Ishikawa (cell line): Measurements from ENCODE around the gene DCLK1.

Experiments
- CEBPB ChIP-seq: IDR thresholded peaks from 2 replicates; pipeline ENCODE4 v1.6.1; 2012
- CREB1 ChIP-seq: IDR thresholded peaks from 2 replicates; pipeline ENCODE4 v1.6.1; 2012; ENCODE audit warnings: low read depth
- EGR1 ChIP-seq: IDR thresholded peaks from 2 replicates; pipeline ENCODE4 v1.6.1; 2012
- EP300 ChIP-seq: IDR thresholded peaks from 2 replicates; pipeline ENCODE4 v1.6.1; 2012; ENCODE audit warnings: borderline replicate concordance
- FOXM1 ChIP-seq: IDR thresholded peaks from 2 replicates; pipeline ENCODE4 v1.6.1; 2012; ENCODE audit warnings: low read depth, borderline replicate concordance
- NFIC ChIP-seq: IDR thresholded peaks from 2 replicates; pipeline ENCODE4 v1.6.1; 2012
- RAD21 ChIP-seq: IDR thresholded peaks from 2 replicates; pipeline ENCODE4 v1.6.1; 2012; ENCODE audit warnings: low read depth
- REST ChIP-seq: IDR thresholded peaks from 2 replicates; pipeline ENCODE4 v1.6.1; 2012; ENCODE audit warnings: low read depth, mild to moderate bottlenecking
- TCF12 ChIP-seq: IDR thresholded peaks from 2 replicates; pipeline ENCODE4 v1.6.1; 2012; ENCODE audit warnings: low read depth
- TEAD4 ChIP-seq: IDR thresholded peaks from 2 replicates; pipeline ENCODE4 v1.6.1; 2012
- USF1 ChIP-seq: IDR thresholded peaks from 2 replicates; pipeline ENCODE4 v1.6.1; 2012
- YY1 ChIP-seq: IDR thresholded peaks from 2 replicates; pipeline ENCODE4 v1.6.1; 2012; ENCODE audit warnings: low read depth
- ZBTB7A ChIP-seq: IDR thresholded peaks from 2 replicates; pipeline ENCODE4 v1.6.1; 2012; ENCODE audit warnings: low read depth

GRCh38 chr13:36133950-36134626 lies 2.9 kb upstream of the DCLK1 start:
- TF ChIP-seq TCF12 (no peak), EP300 (no peak), FOXM1 (no peak), EGR1 (no peak), YY1 (no peak), RAD21 (no peak), USF1 (no peak), ZBTB7A (no peak), TEAD4 (no peak), CREB1 (no peak), CEBPB (no peak), NFIC (no peak), REST (no peak)
